Stimulated activated CD8-positive, alpha-beta memory T cell treated with anti-CD3 and anti-CD28 coated beads, Interleukin-7, amount 100 ng/mL, for 1 hour (primary cell): Measurements from ENCODE around the gene SH3YL1.
A peak's percentile ranks its signal among the peaks of the same experiment; 100 is the strongest.
"Not testable (repeated sequence)": the region's sequence is repeated elsewhere in the genome, so short reads cannot be mapped to it uniquely, and the experiment has no call there.

ENCODE experiments used
- DNase-seq, 2 donors: peaks; one replicate each; pipeline ENCODE4 v3.0.0-alpha.2; 2020; ENCODE audit warnings: low read depth in 2 of 2

The SH3YL1 gene

GRCh38 chr2:184695-185094 lies 79.1 kb downstream of the SH3YL1 start:
- DNase-seq: no peak

DNA sequence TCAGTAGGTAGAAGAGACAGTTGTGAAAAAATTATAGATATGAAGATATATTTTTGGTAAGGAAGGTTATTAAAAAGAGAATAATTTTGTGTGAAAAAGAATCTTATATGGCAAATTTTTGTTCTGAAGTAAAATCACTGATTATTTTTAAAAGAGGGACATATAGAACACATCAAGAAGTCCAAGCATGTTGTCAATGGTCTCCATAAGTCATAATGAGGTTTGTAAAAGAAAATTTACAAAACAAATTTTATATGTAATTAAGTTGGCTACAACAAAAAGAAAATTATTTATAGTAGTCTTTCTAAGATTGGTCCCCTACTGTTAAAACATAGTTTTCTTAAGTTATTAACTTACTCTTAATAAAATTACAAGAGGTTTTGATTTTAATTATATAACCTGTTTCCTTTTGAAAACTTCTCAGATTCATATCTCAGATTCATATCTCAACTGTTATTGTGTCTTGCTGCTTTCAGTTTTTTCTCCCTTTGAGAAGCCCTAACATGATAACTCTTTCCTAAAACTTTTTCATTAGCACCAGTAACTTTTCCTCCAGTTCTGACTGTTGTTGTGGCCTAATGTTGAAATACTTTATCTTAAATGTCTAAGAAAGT lies 81.2 kb downstream of the SH3YL1 start:
- DNase-seq: no peak

- DNase-seq: no peak
These were observed 83.5 kb downstream of the SH3YL1 start for GRCh38 chr2:180311-180710.

DNA sequence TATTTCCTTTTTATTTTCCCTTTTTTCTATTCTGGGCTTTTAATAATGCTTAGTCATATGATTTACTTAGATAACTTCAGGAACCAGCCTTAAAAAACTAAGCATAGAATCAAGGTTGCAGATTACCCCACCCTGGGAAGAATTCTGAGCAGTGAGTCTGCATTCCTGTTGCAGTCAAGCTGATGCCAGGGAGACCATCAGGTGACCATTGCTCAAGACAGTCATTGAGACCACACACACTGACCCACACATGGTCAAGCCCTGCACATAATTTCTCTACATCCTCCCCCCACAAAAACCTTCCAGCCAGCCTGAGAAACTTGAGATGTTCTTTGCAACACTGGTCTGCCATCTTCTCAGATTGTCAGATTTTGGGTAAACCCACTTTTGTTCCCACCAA lies 83.9 kb downstream of the SH3YL1 start:
- no peak for DNase-seq

- DNase-seq: no peak
These were observed 86.1 kb downstream of the SH3YL1 start for GRCh38 chr2:177733-178132.

GRCh38 chr2:176917-177316 lies 86.9 kb downstream of the SH3YL1 start:
- DNase-seq: no peak

DNA sequence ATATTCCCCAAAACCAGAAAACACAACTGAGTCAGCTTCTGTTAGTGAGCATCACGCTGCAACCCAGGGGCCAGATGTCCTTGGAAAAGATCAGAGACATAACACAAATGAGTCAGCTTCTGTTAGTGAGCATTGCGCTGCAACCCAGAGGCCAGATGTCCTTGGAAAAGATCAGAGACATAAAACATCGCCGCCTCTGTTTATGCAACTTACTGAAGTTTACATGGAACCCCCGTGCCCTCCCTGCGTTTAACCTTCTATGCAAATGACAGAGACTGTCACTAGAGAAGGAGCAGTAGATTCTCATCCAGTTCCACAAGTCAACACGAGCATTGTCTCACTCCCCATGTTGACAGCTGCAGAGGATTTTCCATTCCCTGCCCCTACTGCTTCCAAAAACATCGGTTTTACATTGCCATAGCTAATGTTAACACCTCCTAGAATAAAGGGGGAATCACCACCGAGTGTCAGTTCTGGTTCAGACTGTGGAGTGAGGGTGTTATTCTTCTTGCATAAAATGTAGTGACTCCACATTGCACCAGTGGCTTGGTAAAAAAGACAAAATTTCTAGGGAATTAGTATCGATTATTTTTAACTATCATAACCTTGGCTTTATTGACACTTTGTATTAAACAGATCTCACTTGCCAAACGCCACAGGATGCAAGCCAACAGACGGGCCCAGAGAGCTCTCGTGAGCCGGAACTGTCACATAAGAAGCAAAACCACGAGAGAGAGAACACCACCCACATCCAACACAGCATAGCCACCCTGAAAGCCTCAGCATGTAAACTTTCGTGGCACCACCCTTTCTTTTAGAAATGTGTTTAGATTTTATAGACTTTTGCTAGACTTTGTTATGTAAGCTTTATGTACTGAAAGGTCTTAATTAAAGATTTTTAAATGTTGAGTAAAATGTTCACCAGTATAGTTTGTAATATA lies 87.7 kb downstream of the SH3YL1 start:
- peak in 1 of 2 donors; percentile 17 for DNase-seq

GRCh38 chr2:175161-175786 lies 88.6 kb downstream of the SH3YL1 start:
- DNase-seq: no peak

- DNase-seq: not testable (repeated sequence)
These were observed 91.7 kb downstream of the SH3YL1 start for GRCh38 chr2:172120-172519.

DNA sequence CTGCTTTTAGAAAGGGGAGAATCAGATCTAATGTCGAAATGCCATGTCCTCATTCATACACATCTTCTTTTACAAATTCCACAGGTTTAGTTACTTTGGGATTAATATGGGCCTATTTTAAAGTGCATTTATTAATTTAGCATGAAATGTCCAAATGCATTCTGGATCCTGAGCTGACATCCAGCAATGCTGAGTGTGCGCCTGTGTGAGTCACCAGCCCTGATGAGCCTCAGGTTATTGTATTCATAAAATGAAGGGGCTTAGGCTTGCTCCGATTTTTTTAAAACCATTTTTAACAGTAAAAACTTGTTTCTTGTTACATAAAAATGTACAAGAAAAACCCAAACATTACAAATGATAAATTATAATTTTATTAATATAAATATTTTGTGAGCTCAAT lies 94.1 kb downstream of the SH3YL1 start:
- no peak for DNase-seq
